ENCODE results near the gene EXOC6B. TPM values are rescaled to one million over a fixed set of nuclear protein-coding genes. Genes with fewer than 3 reads are reported as not detected.

The EXOC6B gene
- total and polyA plus RNA-seq, 2 experiments from 2014 or later = 8.9 to 18.3 TPM

GRCh38 chr2:72131916-72132841 lies 693.7 kb downstream of the EXOC6B start:
- H3F3A ChIP-seq (ENCODE audit: insufficient read depth) = no peaks in the 10 kb centered on the region
- WGBS, 2 experiments (ENCODE audit: low coverage in 1 of 2, low lambda C conversion rate in 2 of 2, missing lambda C conversion rate in 2 of 2) = 89% methylated on average over 34 to 37 of the region's 37 CpGs
- H3K36me3 ChIP-seq (ENCODE audit: low read depth) = no peaks in the 10 kb centered on the region
- no peak overlapping the region for H2AFZ ChIP-seq
- no peak overlapping the region for H3K9ac ChIP-seq
- H3K9me2 ChIP-seq (ENCODE audit: insufficient read depth) = no peaks in the 10 kb centered on the region
- TF ChIP-seq EZH2phosphoT487 (IDR thresholded peaks at IDR 0.05; ENCODE audit: insufficient read depth, low read depth) (no peak), EZH2 (IDR thresholded peaks at IDR 0.05; ENCODE audit: insufficient read depth, poor library complexity, severe bottlenecking) (no peak)
- H4K20me1 ChIP-seq (ENCODE audit: insufficient read depth) = no peaks in the 10 kb centered on the region
- H3K27me3 ChIP-seq (replicated peaks; ENCODE audit: insufficient read depth) = no peaks in the 10 kb centered on the region
- no peak overlapping the region for H3K4me2 ChIP-seq (ENCODE audit: unreplicated experiment)
- H3K4me1 ChIP-seq (ENCODE audit: insufficient read depth) = no peaks in the 10 kb centered on the region
- H3K79me2 ChIP-seq (ENCODE audit: insufficient read depth) = no peaks in the 10 kb centered on the region
- no peaks in the 10 kb centered on the region for H3K9me3 ChIP-seq (ENCODE audit: low read depth)
- no peak for DNase-seq
- H3K4me3 ChIP-seq = no peak overlapping the region
- in situ Hi-C loops (cut with MboI) = no loop called here
- H3K27ac ChIP-seq = no peak overlapping the region

GRCh38 chr2:72131371-72131891 lies 694.4 kb downstream of the EXOC6B start:
- no peaks in the 10 kb centered on the region for H4K20me1 ChIP-seq (ENCODE audit: insufficient read depth)
- no peaks in the 10 kb centered on the region for H3F3A ChIP-seq (ENCODE audit: insufficient read depth)
- no peak overlapping the region for H3K4me3 ChIP-seq
- no peak overlapping the region for H2AFZ ChIP-seq
- in situ Hi-C loops (cut with MboI) = no loop called here
- WGBS, 2 experiments (ENCODE audit: low coverage in 1 of 2, low lambda C conversion rate in 2 of 2, missing lambda C conversion rate in 2 of 2) = 90 to 96% methylated on average over 16 of the region's 16 CpGs
- no peak overlapping the region for H3K4me2 ChIP-seq (ENCODE audit: unreplicated experiment)
- DNase-seq = no peak
- H3K9me3 ChIP-seq (ENCODE audit: low read depth) = no peaks in the 10 kb centered on the region
- TF ChIP-seq EZH2phosphoT487 (IDR thresholded peaks at IDR 0.05; ENCODE audit: insufficient read depth, low read depth) (no peak), EZH2 (IDR thresholded peaks at IDR 0.05; ENCODE audit: insufficient read depth, poor library complexity, severe bottlenecking) (no peak)
- no peaks in the 10 kb centered on the region for H3K4me1 ChIP-seq (ENCODE audit: insufficient read depth)
- no peaks in the 10 kb centered on the region for H3K36me3 ChIP-seq (ENCODE audit: low read depth)
- H3K9me2 ChIP-seq (ENCODE audit: insufficient read depth) = no peaks in the 10 kb centered on the region
- H3K27me3 ChIP-seq (replicated peaks; ENCODE audit: insufficient read depth) = no peaks in the 10 kb centered on the region
- H3K9ac ChIP-seq = no peak overlapping the region
- no peaks in the 10 kb centered on the region for H3K79me2 ChIP-seq (ENCODE audit: insufficient read depth)
- H3K27ac ChIP-seq = no peak overlapping the region

GRCh38 chr2:72130659-72131360 lies 695.0 kb downstream of the EXOC6B start:
- Histone ChIP-seq H4K20me1 (ENCODE audit: insufficient read depth) (no peaks in the 10 kb centered on the region), H3K4me2 (ENCODE audit: unreplicated experiment) (no peak overlapping the region), H3K9me2 (ENCODE audit: insufficient read depth) (no peaks in the 10 kb centered on the region), H2AFZ (no peak overlapping the region), H3K4me1 (ENCODE audit: insufficient read depth) (no peaks in the 10 kb centered on the region), H3K27me3 (replicated peaks; ENCODE audit: insufficient read depth) (no peaks in the 10 kb centered on the region), H3K79me2 (ENCODE audit: insufficient read depth) (no peaks in the 10 kb centered on the region), H3K4me3 (no peak overlapping the region), H3K9me3 (ENCODE audit: low read depth) (no peaks in the 10 kb centered on the region), H3K9ac (no peak overlapping the region), H3K27ac (no peak overlapping the region), H3F3A (ENCODE audit: insufficient read depth) (no peaks in the 10 kb centered on the region), H3K36me3 (ENCODE audit: low read depth) (no peaks in the 10 kb centered on the region)
- in situ Hi-C loops (cut with MboI) = no loop called here
- DNase-seq = no peak
- WGBS, 2 experiments (ENCODE audit: low coverage in 1 of 2, low lambda C conversion rate in 2 of 2, missing lambda C conversion rate in 2 of 2) = 88 to 91% methylated on average over 22 to 26 of the region's 26 CpGs
- no peak for TF ChIP-seq EZH2phosphoT487 (IDR thresholded peaks at IDR 0.05; ENCODE audit: insufficient read depth, low read depth)
- TF ChIP-seq EZH2 (IDR thresholded peaks at IDR 0.05; ENCODE audit: insufficient read depth, poor library complexity, severe bottlenecking) = no peak

- no peaks in the 10 kb centered on the region for H3F3A ChIP-seq (ENCODE audit: insufficient read depth)
- no peak overlapping the region for H3K27ac ChIP-seq
- H4K20me1 ChIP-seq (ENCODE audit: insufficient read depth) = no peaks in the 10 kb centered on the region
- no peaks in the 10 kb centered on the region for H3K79me2 ChIP-seq (ENCODE audit: insufficient read depth)
- no peaks in the 10 kb centered on the region for H3K9me3 ChIP-seq (ENCODE audit: low read depth)
- no peak overlapping the region for H3K4me2 ChIP-seq (ENCODE audit: unreplicated experiment)
- no peak for DNase-seq
- H3K36me3 ChIP-seq (ENCODE audit: low read depth) = no peaks in the 10 kb centered on the region
- H3K27me3 ChIP-seq (replicated peaks; ENCODE audit: insufficient read depth) = no peaks in the 10 kb centered on the region
- H3K9me2 ChIP-seq (ENCODE audit: insufficient read depth) = no peaks in the 10 kb centered on the region
- in situ Hi-C loops (cut with MboI) = no loop called here
- TF ChIP-seq EZH2 (IDR thresholded peaks at IDR 0.05; ENCODE audit: insufficient read depth, poor library complexity, severe bottlenecking) (no peak), EZH2phosphoT487 (IDR thresholded peaks at IDR 0.05; ENCODE audit: insufficient read depth, low read depth) (no peak)
- no peak overlapping the region for H3K4me3 ChIP-seq
- 81 to 82% methylated on average over 8 to 9 of the region's 9 CpGs for WGBS, 2 experiments (ENCODE audit: low coverage in 1 of 2, low lambda C conversion rate in 2 of 2, missing lambda C conversion rate in 2 of 2)
- H2AFZ ChIP-seq = no peak overlapping the region
- no peak overlapping the region for H3K9ac ChIP-seq
- H3K4me1 ChIP-seq (ENCODE audit: insufficient read depth) = no peaks in the 10 kb centered on the region
Observed at GRCh38 chr2:72129681-72130340, 696.0 kb downstream of the EXOC6B start.
